Uterus (tissue), 4 donors: ENCODE data around the gene CMTM7. TPM values are rescaled to one million over a fixed set of nuclear protein-coding genes. Genes with fewer than 3 reads are reported as not detected.

Source experiments
- DNase-seq, 2 donors: peaks; one replicate each; pipeline ENCODE4 v3.0.0-alpha.2; 2019 to 2020
- H3K27ac ChIP-seq, 2 donors: fragments of 200-600 bp; sonication (generic); 1 replicate in 1 of 2; 2 replicates in 1 of 2; pipeline ENCODE4 v1.5.1; 2016 to 2018
- H3K27me3 ChIP-seq, 2 donors: fragments of 200-600 bp; sonication (generic); one replicate each; pipeline ENCODE4 v1.5.1; 2018 to 2019; ENCODE audit warnings: control low read depth in 1 of 2
- H3K36me3 ChIP-seq, 2 donors: fragments of 200-600 bp; sonication (generic); one replicate each; pipeline ENCODE4 v1.5.1; 2019; ENCODE audit warnings: control low read depth in 1 of 2
- H3K4me1 ChIP-seq, 2 donors: fragments of 200-600 bp; sonication (generic); one replicate each; pipeline ENCODE4 v1.5.1; 2018 to 2019; ENCODE audit warnings: control low read depth in 1 of 2
- H3K4me3 ChIP-seq, 2 donors: fragments of 200-600 bp; sonication (generic); 1 replicate in 1 of 2; 2 replicates in 1 of 2; pipeline ENCODE4 v1.5.1; 2018 to 2019; ENCODE audit warnings: mild to moderate bottlenecking in 1 of 2
- H3K9me3 ChIP-seq, 2 donors: fragments of 200-600 bp; sonication (generic); one replicate each; pipeline ENCODE4 v1.5.1; 2019; ENCODE audit warnings: control low read depth in 1 of 2
- CTCF ChIP-seq, 4 experiments: fragments of 200-600 bp in 2 of 4; fragments of 450-650 bp in 2 of 4; sonication (generic) in 2 of 4; IDR thresholded peaks; one replicate each; pipeline ENCODE4 v1.5.1; 2016 to 2019; ENCODE audit warnings: antibody characterized with exemption in 4 of 4, mild to moderate bottlenecking in 2 of 4, moderate library complexity in 1 of 4
- POLR2A ChIP-seq, 2 donors: fragments of 450-650 bp; IDR thresholded peaks; one replicate each; pipeline ENCODE4 v1.6.1; 2016; ENCODE audit warnings: antibody characterized with exemption in 2 of 2, mild to moderate bottlenecking in 1 of 2, moderate library complexity in 1 of 2
- intact Hi-C: fragments of 100-400 bp; cut with DNase I; formaldehyde crosslinking; loops from one replicate; pipeline ENCODE4 v1.15.1; 2023; ENCODE audit warnings: low total_unique reads
- total RNA-seq, 4 donors: library from RNA; depleted of rRNA in 3 of 4; stranded (reverse); fragments of >200 nt in 3 of 4; gene quantifications; one replicate each; pipeline versions ENCODE4 v1.1.0 to v1.2.4, GENCODE V29; 2014 to 2023
- donor health status: DM: yes; HTN: yes; CAD: no.

Gene CMTM7
- total RNA-seq, 4 donors from 2014 or later, result 0.26 to 25.2 (median 13.3) TPM

DNA sequence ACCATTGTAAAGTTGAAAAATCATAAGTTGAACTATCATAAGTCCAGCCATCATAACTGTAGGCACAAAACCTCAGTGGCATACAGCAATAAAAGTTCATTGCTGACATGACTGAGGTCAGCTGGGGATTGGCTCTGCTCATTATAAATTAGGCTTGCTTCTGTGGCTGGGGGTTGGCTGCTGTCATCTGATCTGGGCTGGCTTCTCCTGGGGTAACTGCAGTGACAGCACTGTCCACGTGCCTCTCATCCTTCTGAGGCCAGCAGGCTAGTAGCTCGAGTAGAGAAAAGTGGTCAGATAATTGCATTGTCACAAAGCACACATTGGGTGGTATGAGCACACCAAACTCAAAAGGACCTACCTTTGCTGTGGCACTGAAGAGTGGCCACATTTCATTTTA lies 31.3 kb downstream of the CMTM7 start:
- intact Hi-C loops, result no loop called here
- Histone ChIP-seq H3K27ac (no peak overlapping the region), H3K4me3 (no peak overlapping the region), H3K27me3 (no peaks in the 10 kb centered on the region), H3K36me3 (no peaks in the 10 kb centered on the region), H3K9me3 (no peaks in the 10 kb centered on the region), H3K4me1 (no peaks in the 10 kb centered on the region)
- TF ChIP-seq CTCF (IDR thresholded peaks at IDR 0.05), result no peak
- TF ChIP-seq POLR2A (IDR thresholded peaks at IDR 0.05), result no peak
- DNase-seq, result no peak

DNA sequence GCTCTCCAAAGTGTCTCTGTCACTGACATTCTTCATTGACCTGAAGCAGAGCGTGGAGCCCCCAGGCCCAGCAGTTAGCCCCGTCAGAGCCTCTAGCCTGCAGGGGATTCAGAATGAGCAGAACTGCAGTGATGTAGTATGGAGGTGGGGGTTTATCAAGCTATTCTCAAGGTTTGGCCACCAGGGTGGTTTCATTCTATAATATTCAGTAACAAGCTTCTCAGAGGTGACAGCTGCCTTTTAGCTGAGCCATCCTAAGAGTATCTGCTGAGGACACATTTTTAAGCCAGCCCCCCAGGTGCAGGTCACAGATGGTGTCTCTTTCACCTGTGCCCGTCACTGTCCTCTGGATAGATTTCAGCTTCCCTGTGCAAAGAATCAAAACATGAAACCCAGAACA lies 31.9 kb downstream of the CMTM7 start:
- intact Hi-C loops, result no loop called here
- no peak overlapping the region for H3K27ac ChIP-seq
- H3K4me3 ChIP-seq, result no peak overlapping the region
- no peak for TF ChIP-seq POLR2A (IDR thresholded peaks at IDR 0.05)
- no peak for TF ChIP-seq CTCF (IDR thresholded peaks at IDR 0.05)
- DNase-seq, result no peak
- no peaks in the 10 kb centered on the region for H3K9me3 ChIP-seq
- no peaks in the 10 kb centered on the region for H3K27me3 ChIP-seq
- H3K36me3 ChIP-seq, result no peaks in the 10 kb centered on the region
- H3K4me1 ChIP-seq, result no peaks in the 10 kb centered on the region

DNA sequence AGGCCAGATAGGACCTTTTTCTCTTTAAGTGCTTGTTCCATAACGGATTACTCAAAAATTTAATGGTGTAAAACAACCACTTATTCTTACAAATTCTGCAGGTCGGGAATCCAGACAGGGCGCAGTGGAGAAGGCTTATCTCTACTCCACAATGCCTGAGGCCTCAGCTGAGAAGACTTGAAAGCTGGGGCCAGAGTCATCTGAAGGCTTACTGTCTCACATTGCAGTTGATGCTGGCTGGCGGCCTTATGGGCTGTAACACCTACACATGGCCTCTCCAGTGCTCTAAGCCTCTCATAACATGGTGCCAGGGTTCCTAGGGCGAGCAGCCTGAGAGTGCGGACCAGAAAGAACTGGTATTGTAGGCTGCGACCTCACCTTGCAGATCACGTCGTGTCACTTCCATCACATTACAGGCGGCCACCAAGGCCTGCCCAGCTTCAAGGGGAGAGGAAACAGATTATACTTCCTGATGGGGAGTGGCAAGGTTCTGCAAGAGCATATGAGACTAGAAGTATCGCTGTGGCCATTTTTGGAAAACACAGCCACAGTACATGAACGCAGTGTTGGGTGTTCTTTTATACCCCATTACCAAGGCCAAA lies 32.4 kb downstream of the CMTM7 start:
- H3K27me3 ChIP-seq, result no peaks in the 10 kb centered on the region
- H3K4me1 ChIP-seq, result no peaks in the 10 kb centered on the region
- no peaks in the 10 kb centered on the region for H3K9me3 ChIP-seq
- no peaks in the 10 kb centered on the region for H3K36me3 ChIP-seq
- no peak overlapping the region for H3K4me3 ChIP-seq
- TF ChIP-seq CTCF (IDR thresholded peaks at IDR 0.05) (no peak), POLR2A (IDR thresholded peaks at IDR 0.05) (no peak)
- DNase-seq, result no peak
- intact Hi-C loops, result no loop called here
- H3K27ac ChIP-seq, result no peak overlapping the region

GRCh38 chr3:32424581-32425250 lies 33.1 kb downstream of the CMTM7 start:
- Histone ChIP-seq H3K27me3 (no peaks in the 10 kb centered on the region), H3K36me3 (no peaks in the 10 kb centered on the region), H3K4me3 (no peak overlapping the region), H3K27ac (no peak overlapping the region), H3K9me3 (no peaks in the 10 kb centered on the region), H3K4me1 (no peaks in the 10 kb centered on the region)
- DNase-seq, result no peak
- TF ChIP-seq POLR2A (IDR thresholded peaks at IDR 0.05) (no peak), CTCF (IDR thresholded peaks at IDR 0.05) (no peak)
- intact Hi-C loops, result no loop called here
